ENCODE measurements around the gene WFDC12. TPM values are rescaled to one million over a fixed set of nuclear protein-coding genes. Genes with fewer than 3 reads are reported as not detected.

The WFDC12 gene
- total RNA-seq, 1 donor from 2014 or later = not detected

DNA sequence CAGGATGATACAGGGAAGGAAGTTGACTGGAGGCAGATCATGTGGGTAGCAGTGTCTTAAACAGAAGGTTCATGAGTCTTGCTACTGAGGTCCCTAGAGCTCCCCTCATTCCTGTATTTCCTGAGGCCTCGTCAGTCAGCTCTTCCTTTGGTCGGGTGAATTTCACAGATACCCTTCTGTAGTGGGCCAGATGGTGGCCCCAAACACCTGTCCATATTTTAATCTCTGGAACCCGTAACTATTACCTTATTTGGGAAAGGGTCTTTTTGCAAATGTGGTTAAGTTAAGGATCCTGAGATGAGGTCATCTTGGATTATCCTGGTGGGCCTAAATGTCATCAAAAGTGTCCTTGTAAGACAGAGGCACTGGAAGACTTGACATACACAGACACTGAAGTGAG is 32.9 kb downstream of the WFDC12 start:
- Mint-ChIP-seq H3K4me3 (no peak overlapping the region), H3K9me3 (no peaks in the 10 kb centered on the region), H3K27me3 (ENCODE audit: insufficient read depth, low read depth) (peaks cover 3% of the 10 kb centered on the region), H3K27ac (no peak overlapping the region), H3K36me3 (no peaks in the 10 kb centered on the region), H3K4me1 (no peaks in the 10 kb centered on the region)
- H3K9me3 ChIP-seq (ENCODE audit: low read depth) = no peaks in the 10 kb centered on the region
- no peak for DNase-seq (ENCODE audit: low spot score)
- no peak overlapping the region for H3K4me2 ChIP-seq
- no peak overlapping the region for H2AFZ ChIP-seq (replicated peaks)
- no peaks in the 10 kb centered on the region for H3F3A ChIP-seq (ENCODE audit: low read depth)
- H4K20me1 ChIP-seq (ENCODE audit: low read depth) = no peaks in the 10 kb centered on the region
- TF ChIP-seq EZH2phosphoT487 (IDR thresholded peaks at IDR 0.05) (no peak), EZH2 (IDR thresholded peaks at IDR 0.05) (no peak)
- no peak overlapping the region for H3K9ac ChIP-seq
- no peaks in the 10 kb centered on the region for H3K36me3 ChIP-seq
- no peaks in the 10 kb centered on the region for H3K79me2 ChIP-seq (ENCODE audit: low read depth)
- no peak overlapping the region for H3K4me3 ChIP-seq
- H3K27ac ChIP-seq = no peak overlapping the region
- H3K4me1 ChIP-seq = no peaks in the 10 kb centered on the region
- H3K27me3 ChIP-seq = peaks cover 5% of the 10 kb centered on the region

DNA sequence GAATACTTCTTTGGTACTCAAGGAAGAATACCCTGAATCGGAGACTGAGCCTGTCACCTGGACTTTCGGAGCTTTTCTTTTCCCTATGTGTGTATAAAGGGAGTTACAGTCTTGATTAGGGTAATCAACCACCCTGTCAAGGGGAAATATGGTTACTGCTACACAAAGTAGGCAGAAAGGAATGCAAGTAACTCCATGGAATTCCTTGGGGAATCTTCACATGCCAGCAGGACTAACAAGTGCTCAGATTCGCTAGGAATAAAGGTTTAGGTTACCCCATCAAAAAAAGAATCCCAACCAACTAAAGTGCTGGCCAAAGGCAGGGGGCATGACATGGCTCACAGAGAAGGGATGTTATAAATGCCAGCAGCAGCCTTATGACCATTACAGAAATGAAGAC is 33.8 kb downstream of the WFDC12 start:
- Histone ChIP-seq H3K9me3 (ENCODE audit: low read depth) (no peaks in the 10 kb centered on the region), H3K9ac (no peak overlapping the region), H3K27ac (no peak overlapping the region), H3K4me3 (no peak overlapping the region), H3K79me2 (ENCODE audit: low read depth) (no peaks in the 10 kb centered on the region), H3K4me2 (no peak overlapping the region), H2AFZ (replicated peaks) (no peak overlapping the region), H4K20me1 (ENCODE audit: low read depth) (no peaks in the 10 kb centered on the region), H3K36me3 (no peaks in the 10 kb centered on the region), H3F3A (ENCODE audit: low read depth) (no peaks in the 10 kb centered on the region), H3K4me1 (no peaks in the 10 kb centered on the region), H3K27me3 (no peaks in the 10 kb centered on the region)
- peaks cover 2% of the 10 kb centered on the region for H3K27me3 Mint-ChIP-seq (ENCODE audit: insufficient read depth, low read depth)
- no peaks in the 10 kb centered on the region for H3K4me1 Mint-ChIP-seq
- H3K36me3 Mint-ChIP-seq = no peaks in the 10 kb centered on the region
- no peak for TF ChIP-seq EZH2phosphoT487 (IDR thresholded peaks at IDR 0.05)
- no peak for TF ChIP-seq CTCF (IDR thresholded peaks at IDR 0.05)
- no peak for TF ChIP-seq EZH2 (IDR thresholded peaks at IDR 0.05)
- DNase-seq (ENCODE audit: low spot score) = no peak
- H3K9me3 Mint-ChIP-seq = peaks cover 2% of the 10 kb centered on the region
- H3K27ac Mint-ChIP-seq = no peak overlapping the region
- no peak overlapping the region for H3K4me3 Mint-ChIP-seq

DNA sequence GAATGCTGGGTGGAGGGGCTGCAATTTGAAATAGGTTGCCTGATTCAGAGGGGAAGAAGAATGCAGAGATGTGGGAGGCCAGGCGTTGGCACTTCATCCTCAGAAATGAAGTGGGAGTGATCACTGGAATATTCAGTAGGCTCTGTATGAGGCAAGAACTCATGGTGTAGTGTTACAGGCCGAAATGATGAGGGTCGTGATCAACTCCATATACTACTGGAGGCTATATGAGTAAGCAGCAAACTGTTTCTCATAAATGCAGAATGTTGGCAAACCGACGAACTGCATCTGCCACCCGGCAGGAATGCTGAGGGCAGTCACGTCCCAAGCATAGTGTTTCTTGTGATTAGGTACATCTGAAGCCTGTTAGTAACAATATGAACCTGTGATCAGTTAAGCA is 36.0 kb downstream of the WFDC12 start:
- Histone ChIP-seq H3K4me3 (no peak overlapping the region), H3K9me3 (ENCODE audit: low read depth) (no peaks in the 10 kb centered on the region), H3K4me1 (no peaks in the 10 kb centered on the region), H3K9ac (no peak overlapping the region), H2AFZ (replicated peaks) (no peak overlapping the region), H3K79me2 (ENCODE audit: low read depth) (no peaks in the 10 kb centered on the region), H4K20me1 (ENCODE audit: low read depth) (no peaks in the 10 kb centered on the region), H3F3A (ENCODE audit: low read depth) (no peaks in the 10 kb centered on the region), H3K36me3 (no peaks in the 10 kb centered on the region), H3K27ac (no peak overlapping the region), H3K27me3 (no peaks in the 10 kb centered on the region), H3K4me2 (no peak overlapping the region)
- Mint-ChIP-seq H3K27ac (no peak overlapping the region), H3K36me3 (peaks cover 4% of the 10 kb centered on the region), H3K9me3 (peaks cover 2% of the 10 kb centered on the region), H3K4me1 (no peaks in the 10 kb centered on the region), H3K27me3 (ENCODE audit: insufficient read depth, low read depth) (peaks cover 2% of the 10 kb centered on the region), H3K4me3 (no peak overlapping the region)
- no peak for DNase-seq (ENCODE audit: low spot score)
- TF ChIP-seq CTCF (IDR thresholded peaks at IDR 0.05) (no peak), EZH2phosphoT487 (IDR thresholded peaks at IDR 0.05) (no peak), EZH2 (IDR thresholded peaks at IDR 0.05) (no peak)

- Histone ChIP-seq H2AFZ (replicated peaks) (no peak overlapping the region), H3K27me3 (no peaks in the 10 kb centered on the region), H3K9ac (no peak overlapping the region), H3F3A (ENCODE audit: low read depth) (no peaks in the 10 kb centered on the region), H3K27ac (no peak overlapping the region), H3K9me3 (ENCODE audit: low read depth) (no peaks in the 10 kb centered on the region), H4K20me1 (ENCODE audit: low read depth) (no peaks in the 10 kb centered on the region), H3K79me2 (ENCODE audit: low read depth) (no peaks in the 10 kb centered on the region), H3K4me2 (no peak overlapping the region), H3K4me1 (no peaks in the 10 kb centered on the region), H3K4me3 (no peak overlapping the region), H3K36me3 (no peaks in the 10 kb centered on the region)
- Mint-ChIP-seq H3K4me1 (no peaks in the 10 kb centered on the region), H3K9me3 (peaks cover 4% of the 10 kb centered on the region), H3K36me3 (peaks cover 8% of the 10 kb centered on the region), H3K4me3 (no peak overlapping the region), H3K27ac (no peak overlapping the region), H3K27me3 (ENCODE audit: insufficient read depth, low read depth) (peaks cover 6% of the 10 kb centered on the region)
- TF ChIP-seq EZH2phosphoT487 (IDR thresholded peaks at IDR 0.05) (no peak), CTCF (IDR thresholded peaks at IDR 0.05) (no peak), EZH2 (IDR thresholded peaks at IDR 0.05) (no peak)
- DNase-seq (ENCODE audit: low spot score) = no peak
Measured at GRCh38 chr20:45087814-45088213, 36.5 kb downstream of the WFDC12 start.

Data from neural progenitor cell (in vitro differentiated cells).